Measurements from ENCODE around the gene AUH.

Gene AUH

GRCh38 chr9:91180930-91181268 is 180.8 kb downstream of the AUH start:
- Histone ChIP-seq H3K4me1 (ENCODE audit: low read depth, poor library complexity, severe bottlenecking) (peaks cover 10% of the 10 kb centered on the region), H2AFZ (ENCODE audit: low read depth) (no peak overlapping the region), H3K27ac (no peak overlapping the region), H3K4me2 (no peak overlapping the region), H3K79me2 (ENCODE audit: insufficient read depth, low read depth) (no peaks in the 10 kb centered on the region), H4K20me1 (ENCODE audit: insufficient read depth) (no peaks in the 10 kb centered on the region), H3K36me3 (ENCODE audit: insufficient read depth) (no peaks in the 10 kb centered on the region), H3K9ac (no peak overlapping the region), H3K27me3 (ENCODE audit: insufficient read depth, low read depth) (no peaks in the 10 kb centered on the region), H3K4me3 (IDR thresholded peaks at IDR 0.05; ENCODE audit: insufficient read depth, low read depth, low read length) (no peak overlapping the region)
- TF ChIP-seq CTCF (conservative IDR thresholded peaks at IDR 0.05; ENCODE audit: low read depth, low read length), result no peak

GRCh38 chr9:91180240-91180929 is 181.3 kb downstream of the AUH start:
- no peak overlapping the region for H3K4me2 ChIP-seq
- H3K4me1 ChIP-seq (ENCODE audit: low read depth, poor library complexity, severe bottlenecking), result peaks cover 10% of the 10 kb centered on the region

GRCh38 chr9:91179237-91180138 is 182.2 kb downstream of the AUH start:
- no peak overlapping the region for H3K4me2 ChIP-seq
- no peak overlapping the region for H2AFZ ChIP-seq (ENCODE audit: low read depth)
- no peak for TF ChIP-seq CTCF (conservative IDR thresholded peaks at IDR 0.05; ENCODE audit: low read depth, low read length)
- no peak overlapping the region for H3K27ac ChIP-seq
- no peaks in the 10 kb centered on the region for H4K20me1 ChIP-seq (ENCODE audit: insufficient read depth)
- no peaks in the 10 kb centered on the region for H3K36me3 ChIP-seq (ENCODE audit: insufficient read depth)
- peaks cover 10% of the 10 kb centered on the region for H3K4me1 ChIP-seq (ENCODE audit: low read depth, poor library complexity, severe bottlenecking)
- no peaks in the 10 kb centered on the region for H3K79me2 ChIP-seq (ENCODE audit: insufficient read depth, low read depth)
- no peak overlapping the region for H3K4me3 ChIP-seq (IDR thresholded peaks at IDR 0.05; ENCODE audit: insufficient read depth, low read depth, low read length)
- H3K27me3 ChIP-seq (ENCODE audit: insufficient read depth, low read depth), result no peaks in the 10 kb centered on the region
- H3K9ac ChIP-seq, result no peak overlapping the region

More at GRCh38 chr9:91180240-91180929, 181.3 kb downstream of the AUH start:
- Histone ChIP-seq H3K4me3 (IDR thresholded peaks at IDR 0.05; ENCODE audit: insufficient read depth, low read depth, low read length) (no peak overlapping the region), H3K79me2 (ENCODE audit: insufficient read depth, low read depth) (no peaks in the 10 kb centered on the region), H3K27me3 (ENCODE audit: insufficient read depth, low read depth) (no peaks in the 10 kb centered on the region), H3K9ac (no peak overlapping the region), H3K27ac (no peak overlapping the region), H4K20me1 (ENCODE audit: insufficient read depth) (no peaks in the 10 kb centered on the region), H2AFZ (ENCODE audit: low read depth) (no peak overlapping the region), H3K36me3 (ENCODE audit: insufficient read depth) (no peaks in the 10 kb centered on the region)
- no peak for TF ChIP-seq CTCF (conservative IDR thresholded peaks at IDR 0.05; ENCODE audit: low read depth, low read length)

- Histone ChIP-seq H3K4me1 (ENCODE audit: low read depth, poor library complexity, severe bottlenecking) (peaks cover 10% of the 10 kb centered on the region), H3K4me3 (IDR thresholded peaks at IDR 0.05; ENCODE audit: insufficient read depth, low read depth, low read length) (no peak overlapping the region), H3K36me3 (ENCODE audit: insufficient read depth) (no peaks in the 10 kb centered on the region), H4K20me1 (ENCODE audit: insufficient read depth) (no peaks in the 10 kb centered on the region), H3K27me3 (ENCODE audit: insufficient read depth, low read depth) (no peaks in the 10 kb centered on the region), H3K9ac (no peak overlapping the region), H3K79me2 (ENCODE audit: insufficient read depth, low read depth) (no peaks in the 10 kb centered on the region), H3K4me2 (no peak overlapping the region), H2AFZ (ENCODE audit: low read depth) (no peak overlapping the region), H3K27ac (no peak overlapping the region)
- no peak for TF ChIP-seq CTCF (conservative IDR thresholded peaks at IDR 0.05; ENCODE audit: low read depth, low read length)
Observed at GRCh38 chr9:91178281-91179236, 183.2 kb downstream of the AUH start.
